ENCODE results near the gene TRERF1.

DNA sequence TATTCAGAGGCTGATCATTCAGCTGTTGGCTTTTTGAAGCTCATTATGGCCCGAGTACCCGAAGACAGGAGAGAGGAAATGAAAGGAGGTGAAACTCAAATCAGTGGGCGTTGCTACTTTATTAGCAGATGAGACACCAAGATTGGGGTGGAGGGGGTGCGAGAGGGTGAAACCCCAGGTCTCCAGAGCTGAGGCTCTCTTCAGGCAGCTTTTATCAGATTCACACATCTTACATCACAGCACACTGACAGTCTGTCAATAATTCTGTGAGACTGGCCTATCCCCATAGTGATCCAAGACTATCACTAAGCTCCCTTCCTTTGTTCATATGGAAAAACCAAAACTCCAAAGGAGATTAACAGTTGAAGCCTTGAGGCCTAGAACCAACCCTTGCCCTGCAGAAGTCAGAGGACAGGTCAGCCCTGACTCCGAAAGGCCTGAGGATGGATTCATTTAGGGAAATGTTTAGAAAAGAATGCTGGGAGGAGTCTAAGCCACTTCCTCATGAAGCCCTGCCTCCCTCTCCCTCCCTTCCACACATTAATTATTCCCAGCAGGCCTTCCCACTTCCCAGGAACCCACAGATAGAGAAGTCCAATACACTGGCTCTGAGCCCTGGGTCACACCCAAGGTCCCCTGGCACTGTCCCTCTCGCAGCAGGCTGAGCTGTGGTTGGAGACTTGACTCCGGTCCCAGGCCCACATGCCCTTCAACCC, 23.2 kb downstream of the TRERF1 start:
- TF ChIP-seq, protein P1, sequence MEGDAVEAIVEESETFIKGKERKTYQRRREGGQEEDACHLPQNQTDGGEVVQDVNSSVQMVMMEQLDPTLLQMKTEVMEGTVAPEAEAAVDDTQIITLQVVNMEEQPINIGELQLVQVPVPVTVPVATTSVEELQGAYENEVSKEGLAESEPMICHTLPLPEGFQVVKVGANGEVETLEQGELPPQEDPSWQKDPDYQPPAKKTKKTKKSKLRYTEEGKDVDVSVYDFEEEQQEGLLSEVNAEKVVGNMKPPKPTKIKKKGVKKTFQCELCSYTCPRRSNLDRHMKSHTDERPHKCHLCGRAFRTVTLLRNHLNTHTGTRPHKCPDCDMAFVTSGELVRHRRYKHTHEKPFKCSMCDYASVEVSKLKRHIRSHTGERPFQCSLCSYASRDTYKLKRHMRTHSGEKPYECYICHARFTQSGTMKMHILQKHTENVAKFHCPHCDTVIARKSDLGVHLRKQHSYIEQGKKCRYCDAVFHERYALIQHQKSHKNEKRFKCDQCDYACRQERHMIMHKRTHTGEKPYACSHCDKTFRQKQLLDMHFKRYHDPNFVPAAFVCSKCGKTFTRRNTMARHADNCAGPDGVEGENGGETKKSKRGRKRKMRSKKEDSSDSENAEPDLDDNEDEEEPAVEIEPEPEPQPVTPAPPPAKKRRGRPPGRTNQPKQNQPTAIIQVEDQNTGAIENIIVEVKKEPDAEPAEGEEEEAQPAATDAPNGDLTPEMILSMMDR (IDR thresholded peaks at IDR 0.05; ENCODE audit: insufficient read depth, low read length, poor library complexity, severe bottlenecking), result no peak
- no peak for TF ChIP-seq EZH2phosphoT487 (conservative IDR thresholded peaks at IDR 0.05; ENCODE audit: low read length)
